ENCODE data around the gene VAMP2. TPM values are rescaled to one million over a fixed set of nuclear protein-coding genes. Genes with fewer than 3 reads are reported as not detected.

The VAMP2 gene
- total and polyA plus RNA-seq, 2 donors (not counting 1 experiment from before 2014, with no cell fraction given): 162 to 209 TPM

DNA sequence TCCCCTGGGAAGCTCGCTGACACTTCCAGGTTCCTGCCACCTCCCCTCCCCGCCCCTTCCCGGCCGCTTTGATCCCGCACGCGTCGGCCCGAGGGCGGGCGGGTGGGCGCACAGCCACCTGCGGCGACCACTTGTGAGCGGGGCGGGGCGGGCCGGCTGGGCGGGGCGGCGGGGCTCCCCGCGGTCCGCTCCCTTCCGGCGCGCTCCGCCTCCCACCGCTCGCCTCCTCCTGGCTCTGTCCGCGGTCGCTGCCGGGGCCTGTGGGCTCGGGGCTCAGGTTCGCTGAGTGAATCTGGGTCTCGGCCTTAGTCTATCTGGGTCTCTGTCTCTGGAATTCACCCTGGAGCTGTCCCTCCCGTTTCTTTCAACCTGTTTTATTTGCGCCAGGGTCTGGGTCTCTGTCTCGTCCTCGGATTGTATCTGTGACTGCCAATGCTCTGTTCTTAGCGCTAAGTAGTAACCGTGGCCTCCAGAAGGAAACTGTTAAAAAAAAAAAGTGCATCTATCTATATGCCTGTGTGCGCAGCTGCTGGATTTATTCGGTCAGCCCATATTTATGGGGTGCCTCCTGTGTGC lies 36.2 kb downstream of the VAMP2 start:
- no peaks in the 10 kb centered on the region for H3K9me3 Mint-ChIP-seq (ENCODE audit: insufficient read depth)
- H3K9ac ChIP-seq (ENCODE audit: low read length): peak overlapping the region; percentile 83
- TF ChIP-seq, protein P1, sequence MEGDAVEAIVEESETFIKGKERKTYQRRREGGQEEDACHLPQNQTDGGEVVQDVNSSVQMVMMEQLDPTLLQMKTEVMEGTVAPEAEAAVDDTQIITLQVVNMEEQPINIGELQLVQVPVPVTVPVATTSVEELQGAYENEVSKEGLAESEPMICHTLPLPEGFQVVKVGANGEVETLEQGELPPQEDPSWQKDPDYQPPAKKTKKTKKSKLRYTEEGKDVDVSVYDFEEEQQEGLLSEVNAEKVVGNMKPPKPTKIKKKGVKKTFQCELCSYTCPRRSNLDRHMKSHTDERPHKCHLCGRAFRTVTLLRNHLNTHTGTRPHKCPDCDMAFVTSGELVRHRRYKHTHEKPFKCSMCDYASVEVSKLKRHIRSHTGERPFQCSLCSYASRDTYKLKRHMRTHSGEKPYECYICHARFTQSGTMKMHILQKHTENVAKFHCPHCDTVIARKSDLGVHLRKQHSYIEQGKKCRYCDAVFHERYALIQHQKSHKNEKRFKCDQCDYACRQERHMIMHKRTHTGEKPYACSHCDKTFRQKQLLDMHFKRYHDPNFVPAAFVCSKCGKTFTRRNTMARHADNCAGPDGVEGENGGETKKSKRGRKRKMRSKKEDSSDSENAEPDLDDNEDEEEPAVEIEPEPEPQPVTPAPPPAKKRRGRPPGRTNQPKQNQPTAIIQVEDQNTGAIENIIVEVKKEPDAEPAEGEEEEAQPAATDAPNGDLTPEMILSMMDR (IDR thresholded peaks at IDR 0.05): no peak
- TF ChIP-seq EZH2 (IDR thresholded peaks at IDR 0.05; ENCODE audit: borderline replicate concordance, insufficient read depth, low read depth, low read length, poor library complexity, severe bottlenecking): no peak
- H3K4me3 ChIP-seq (ENCODE audit: control extremely low read depth in 1 of 5, extremely low read depth in 1 of 5, insufficient read depth in 1 of 5, low read depth in 2 of 5, low read length in 4 of 5): peak overlapping the region; percentile 70 to 85 (median 72)
- under 1% methylated on average over 42 of the region's 45 CpGs for WGBS (ENCODE audit: insufficient coverage)
- H3K27me3 ChIP-seq (replicated peaks in 1 of 4; ENCODE audit: control extremely low read depth in 1 of 4, control insufficient read depth in 3 of 4, insufficient read depth in 4 of 4, low read length in 3 of 4): peaks cover 0 to 43% (median 18%) of the 10 kb centered on the region in 4 experiments
- peaks cover 45 to 54% of the 10 kb centered on the region in 2 donors for H3K4me1 ChIP-seq (ENCODE audit: control insufficient read depth in 2 of 2, insufficient read depth in 2 of 2, low read length in 2 of 2)
- H3K79me2 ChIP-seq (ENCODE audit: control insufficient read depth, insufficient read depth, low read length): no peaks in the 10 kb centered on the region
- peaks cover 34% of the 10 kb centered on the region for H4K20me1 ChIP-seq (ENCODE audit: control insufficient read depth, insufficient read depth, low read length, poor library complexity, severe bottlenecking)
- ChIA-PET POLR2A (interaction anchor here (0.6 to 2.5 kb wide), 5 partner anchors 12 to 743 kb away, joined by 3 to 7 read pairs (median 3); no protein-coding TSS in a partner anchor), CTCF (interaction anchor here (0.8 to 2.4 kb wide), 9 partner anchors 10 to 174 kb away, joined by 3 to 18 read pairs (median 4); no protein-coding TSS in a partner anchor)
- H2AFZ ChIP-seq (ENCODE audit: insufficient read depth, low read depth, low read length, poor library complexity, severe bottlenecking): peak overlapping the region; percentile 88
- intact Hi-C loops (cut with micrococcal nuclease): loop anchor here (1.0 kb wide), 1 partner anchor 12 kb away; no protein-coding TSS in a partner anchor
- ATAC-seq (ENCODE audit: low read depth): peak; percentile 48
- peak; percentile 71 for DNase-seq
- H3K36me3 ChIP-seq (replicated peaks in 1 of 2; ENCODE audit: control extremely low read depth in 1 of 2, control insufficient read depth in 1 of 2, extremely low read depth in 1 of 2, insufficient read depth in 2 of 2, low read length in 1 of 2): no peaks in the 10 kb centered on the region
- peaks cover 0 to 21% (median 0%) of the 10 kb centered on the region in 3 donors for H3K9me3 ChIP-seq (ENCODE audit: control extremely low read depth in 1 of 3, control insufficient read depth in 2 of 3, insufficient read depth in 1 of 3, low read length in 2 of 3)
- H3K4me1 Mint-ChIP-seq: peaks cover 50% of the 10 kb centered on the region
- H3K4me2 ChIP-seq (replicated peaks; ENCODE audit: low read depth, low read length, poor library complexity, severe bottlenecking): peak overlapping the region; percentile 91
- H3K27ac ChIP-seq (ENCODE audit: low read length in 2 of 2): no peak overlapping the region
- H3K27ac Mint-ChIP-seq: peak overlapping the region; percentile 83
- H3K4me3 Mint-ChIP-seq: peak overlapping the region; percentile 94
- H3K27me3 Mint-ChIP-seq: peaks cover 27% of the 10 kb centered on the region

Measured in B cell (primary cell).